Adrenal gland (tissue), 5 donors: ENCODE results near the gene APOO.

Source experiments
- POLR2A ChIP-seq, 2 donors: fragments of 450-650 bp; IDR thresholded peaks; one replicate each; pipeline ENCODE4 v1.6.1; 2017; ENCODE audit warnings: antibody characterized with exemption in 2 of 2, mild to moderate bottlenecking in 2 of 2, moderate library complexity in 1 of 2
- TF ChIP-seq, protein P1 (sequence below), 6 experiments: fragments of 450-650 bp in 4 of 6; fragments of 200-600 bp in 2 of 6; sonication (generic) in 1 of 6; IDR thresholded peaks; 1 replicate in 5 of 6; 2 replicates in 1 of 6; pipeline versions ENCODE4 v1.5.1 to v1.8.0; 2016 to 2021; ENCODE audit warnings: antibody characterized with exemption in 6 of 6, mild to moderate bottlenecking in 2 of 6, moderate library complexity in 1 of 6
- donor health status: DM: no; HTN: no; CAD: no.

DNA sequence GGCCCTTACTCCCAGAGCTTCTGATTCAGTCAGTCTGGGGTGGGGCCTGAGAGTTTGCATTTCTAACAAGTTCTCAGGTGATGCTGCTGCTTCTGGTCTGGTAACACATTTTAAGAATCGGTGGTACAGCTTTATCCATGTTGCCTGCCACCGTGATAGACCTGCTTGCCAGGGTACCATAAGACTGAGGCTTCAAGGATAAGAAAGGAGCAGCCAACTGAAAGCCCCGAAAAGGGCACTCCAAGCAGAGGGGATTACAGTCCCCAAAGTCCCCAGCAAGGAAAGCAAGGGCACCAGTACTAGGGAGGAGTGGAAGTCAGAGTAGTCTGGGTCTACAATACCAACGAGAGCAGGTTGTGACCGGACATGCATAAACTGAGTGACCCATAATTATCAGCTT lies 49.8 kb downstream of the APOO start:
- TF ChIP-seq, protein P1, sequence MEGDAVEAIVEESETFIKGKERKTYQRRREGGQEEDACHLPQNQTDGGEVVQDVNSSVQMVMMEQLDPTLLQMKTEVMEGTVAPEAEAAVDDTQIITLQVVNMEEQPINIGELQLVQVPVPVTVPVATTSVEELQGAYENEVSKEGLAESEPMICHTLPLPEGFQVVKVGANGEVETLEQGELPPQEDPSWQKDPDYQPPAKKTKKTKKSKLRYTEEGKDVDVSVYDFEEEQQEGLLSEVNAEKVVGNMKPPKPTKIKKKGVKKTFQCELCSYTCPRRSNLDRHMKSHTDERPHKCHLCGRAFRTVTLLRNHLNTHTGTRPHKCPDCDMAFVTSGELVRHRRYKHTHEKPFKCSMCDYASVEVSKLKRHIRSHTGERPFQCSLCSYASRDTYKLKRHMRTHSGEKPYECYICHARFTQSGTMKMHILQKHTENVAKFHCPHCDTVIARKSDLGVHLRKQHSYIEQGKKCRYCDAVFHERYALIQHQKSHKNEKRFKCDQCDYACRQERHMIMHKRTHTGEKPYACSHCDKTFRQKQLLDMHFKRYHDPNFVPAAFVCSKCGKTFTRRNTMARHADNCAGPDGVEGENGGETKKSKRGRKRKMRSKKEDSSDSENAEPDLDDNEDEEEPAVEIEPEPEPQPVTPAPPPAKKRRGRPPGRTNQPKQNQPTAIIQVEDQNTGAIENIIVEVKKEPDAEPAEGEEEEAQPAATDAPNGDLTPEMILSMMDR (IDR thresholded peaks at IDR 0.05): no peak
- no peak for TF ChIP-seq POLR2A (IDR thresholded peaks at IDR 0.05)
